ENCODE results near the gene UBE2L3. TPM values are rescaled to one million over a fixed set of nuclear protein-coding genes. Genes with fewer than 3 reads are reported as not detected.

Gene UBE2L3
- total and polyA plus RNA-seq, 2 of the 13 experiments (the other 11 are each of a cell fraction or from before 2014, with no cell fraction given), result 30.2 to 58.1 TPM

GRCh38 chr22:21567456-21568346, at the start of gene UBE2L3 (continued):
- TF ChIP-seq ZGPAT (CRISPR knock-in tag; IDR thresholded peaks at IDR 0.05) (peak; percentile 87), ZBTB37 (CRISPR knock-in tag; IDR thresholded peaks at IDR 0.05) (peak; percentile 54; the same call in 1 of the 2 replicates), TP53 (CRISPR knock-in tag; conservative IDR thresholded peaks at IDR 0.05) (0 out of 2 replicates have a peak, but pooled peaks have one; percentile 41), ELF1 (CRISPR knock-in tag; IDR thresholded peaks at IDR 0.05) (peak; percentile 98), ZNF430 (CRISPR knock-in tag; IDR thresholded peaks at IDR 0.05) (peak; percentile 96; the same call in 1 of the 2 replicates), ARID4A (CRISPR knock-in tag; IDR thresholded peaks at IDR 0.05; ENCODE audit: borderline replicate concordance) (peak; percentile 73; the same call in 1 of the 2 replicates), PAXIP1 (CRISPR knock-in tag; conservative IDR thresholded peaks at IDR 0.05) (peak; percentile 30; the same call in 1 of the 2 replicates), TEAD3 (CRISPR knock-in tag; optimal IDR thresholded peaks at IDR 0.05; ENCODE audit: borderline replicate concordance) (peak; percentile 63), RCOR2 (CRISPR knock-in tag; IDR thresholded peaks at IDR 0.05) (peak; percentile 71; the same call in 1 of the 2 replicates), THAP11 (CRISPR knock-in tag; IDR thresholded peaks at IDR 0.05) (peak; percentile 86), SALL1 (CRISPR knock-in tag; IDR thresholded peaks at IDR 0.05) (peak; percentile 72), ZNF382 (CRISPR knock-in tag; IDR thresholded peaks at IDR 0.05; ENCODE audit: borderline replicate concordance) (no peak), HINFP (CRISPR knock-in tag; IDR thresholded peaks at IDR 0.05; ENCODE audit: low read depth) (peak; percentile 67), ZNF670 (CRISPR knock-in tag; IDR thresholded peaks at IDR 0.05; ENCODE audit: borderline replicate concordance) (peak; percentile 60; the same call in 1 of the 2 replicates), ZNF329 (CRISPR knock-in tag; IDR thresholded peaks at IDR 0.05; ENCODE audit: low read depth) (peak; percentile 80; the same call in 1 of the 2 replicates)
